SKM-1 treated with dmso at 0.1 percent for 144 hours (cell line): ENCODE measurements around the gene THRSP.
"Not testable (repeated sequence)": the region's sequence is repeated elsewhere in the genome, so short reads cannot be mapped to it uniquely, and the experiment has no call there.

Experiments used
- DNase-seq: peaks from one replicate; lab custom pipeline; 2025; ENCODE audit not compliant: unreplicated experiment; lab: John Stamatoyannopoulos, UW

The THRSP gene

DNA sequence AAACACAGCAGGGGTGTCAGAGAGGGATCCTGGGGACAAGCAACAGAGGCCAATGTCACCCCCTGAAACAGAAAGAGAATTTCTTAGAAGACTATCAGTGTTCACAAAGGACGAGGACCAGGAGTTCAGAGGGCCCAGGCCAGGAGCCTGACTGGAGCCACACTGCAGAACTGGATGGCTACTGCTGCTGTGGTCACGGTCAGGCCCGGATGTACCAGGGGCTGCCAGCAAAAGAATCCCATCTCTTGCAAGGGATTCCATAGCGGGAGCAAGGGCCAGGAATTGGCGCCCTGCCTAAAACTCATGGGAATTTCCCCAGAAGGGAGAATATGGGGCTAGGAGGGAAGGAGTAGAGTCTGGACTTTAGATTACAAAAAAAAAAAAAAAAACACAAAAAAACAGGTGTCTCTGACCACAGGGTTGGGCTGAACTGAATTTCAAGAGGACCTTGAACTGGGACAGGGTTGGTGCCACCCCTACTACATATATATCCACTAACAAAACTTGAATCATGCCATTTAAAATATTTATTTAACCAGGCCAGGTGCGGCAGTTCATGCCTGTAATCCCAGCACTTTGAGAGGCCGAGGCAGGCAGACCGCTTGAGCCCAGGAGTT is 24.9 kb upstream of the THRSP start:
- DNase-seq: no peak

DNA sequence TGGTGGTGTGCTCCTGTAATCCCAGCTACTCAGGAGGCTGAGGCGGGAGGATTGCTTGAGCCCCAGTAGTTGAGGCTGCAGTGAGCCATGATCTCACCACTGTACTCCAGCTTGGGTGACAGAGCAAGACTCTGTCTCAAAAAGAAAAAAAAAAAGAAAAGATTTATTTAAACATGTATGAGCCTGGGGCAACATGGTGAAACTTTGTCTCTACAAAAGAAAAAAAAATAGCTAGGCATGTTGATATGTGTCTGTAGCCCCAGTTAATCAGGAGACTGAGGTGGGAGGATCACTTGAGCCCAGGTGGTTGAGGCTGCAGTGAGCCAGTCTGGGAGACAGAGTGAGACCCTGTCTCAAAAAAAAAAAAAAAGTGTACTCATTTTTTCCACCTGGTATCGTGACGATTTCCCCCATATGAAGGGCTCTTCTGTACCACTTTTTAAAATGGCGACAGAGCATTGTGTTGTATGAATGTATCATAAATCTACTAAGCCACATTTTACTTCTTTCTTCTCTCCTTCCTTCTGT is 24.2 kb upstream of the THRSP start:
- DNase-seq: no peak

- peak; percentile 41 for DNase-seq
Observed at GRCh38 chr11:78039919-78040671, 23.6 kb upstream of the THRSP start.

GRCh38 chr11:78040691-78041379 is 22.8 kb upstream of the THRSP start:
- no peak for DNase-seq

- DNase-seq: not testable (repeated sequence)
Observed at GRCh38 chr11:78041380-78041719, 22.3 kb upstream of the THRSP start.

DNA sequence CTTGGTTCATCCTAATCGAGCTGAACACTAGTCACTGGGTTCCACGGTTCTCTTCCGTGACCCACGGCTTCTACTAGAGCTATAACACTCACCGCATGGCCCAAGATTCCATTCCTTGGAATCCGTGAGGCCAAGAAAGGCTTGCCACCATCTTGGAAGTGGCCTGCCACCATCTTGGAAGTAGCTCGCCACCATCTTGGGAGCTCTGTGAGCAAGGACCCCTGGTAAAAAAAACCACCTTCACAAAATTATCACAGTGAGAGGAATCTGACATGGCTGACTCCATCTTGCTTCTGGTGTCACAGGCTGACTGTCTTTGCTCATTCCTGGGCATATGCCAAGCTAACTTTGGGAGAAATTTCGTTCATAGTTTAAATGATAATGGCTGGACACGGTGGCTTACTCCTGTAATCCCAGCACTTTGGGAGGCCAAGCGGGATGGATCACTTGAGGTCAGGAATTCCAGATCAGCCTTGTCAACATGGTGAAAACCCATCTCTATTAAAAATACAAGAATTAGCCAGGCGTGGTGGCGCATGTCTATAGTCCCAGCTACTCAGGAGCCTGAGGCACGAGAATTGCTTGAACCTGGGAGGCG is 21.7 kb upstream of the THRSP start:
- DNase-seq: no peak

- DNase-seq: no peak
Observed at GRCh38 chr11:78044706-78045105, 19.0 kb upstream of the THRSP start.

DNA sequence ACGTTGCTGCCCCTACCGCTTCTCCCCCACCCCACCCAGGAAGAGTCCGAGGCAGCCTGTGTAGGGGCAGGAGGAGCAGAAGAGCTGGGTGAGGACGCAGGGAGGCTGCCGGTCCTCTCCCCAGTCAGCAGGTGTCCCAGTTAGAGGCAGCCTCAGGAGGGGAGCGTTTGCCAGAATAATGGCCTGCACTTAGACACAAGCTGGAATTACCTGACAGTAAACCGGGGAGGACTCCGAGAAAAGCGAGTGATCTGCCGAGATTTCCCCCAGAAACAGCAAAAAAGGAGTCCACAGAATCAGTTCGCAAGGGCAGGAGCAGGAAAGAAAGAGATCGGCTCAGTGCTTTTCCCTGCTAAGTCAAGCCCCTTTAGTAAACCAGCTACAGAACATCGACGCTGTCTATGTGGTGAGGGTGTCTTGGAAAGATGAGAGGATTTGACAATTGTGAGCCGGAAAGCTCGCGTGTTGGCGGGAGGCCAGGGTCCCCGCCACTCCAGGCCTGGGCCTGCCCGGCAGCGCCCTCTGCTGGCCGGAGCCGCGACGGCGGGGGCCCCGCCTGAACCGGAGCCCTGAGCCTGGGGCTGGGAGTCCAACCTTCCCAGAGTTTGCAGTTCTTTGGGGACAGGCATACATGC is 17.7 kb upstream of the THRSP start:
- peak; percentile 18 for DNase-seq

GRCh38 chr11:78046486-78046854 is 17.2 kb upstream of the THRSP start:
- no peak for DNase-seq

- DNase-seq: no peak
Observed at GRCh38 chr11:78048561-78048960, 15.1 kb upstream of the THRSP start.

DNA sequence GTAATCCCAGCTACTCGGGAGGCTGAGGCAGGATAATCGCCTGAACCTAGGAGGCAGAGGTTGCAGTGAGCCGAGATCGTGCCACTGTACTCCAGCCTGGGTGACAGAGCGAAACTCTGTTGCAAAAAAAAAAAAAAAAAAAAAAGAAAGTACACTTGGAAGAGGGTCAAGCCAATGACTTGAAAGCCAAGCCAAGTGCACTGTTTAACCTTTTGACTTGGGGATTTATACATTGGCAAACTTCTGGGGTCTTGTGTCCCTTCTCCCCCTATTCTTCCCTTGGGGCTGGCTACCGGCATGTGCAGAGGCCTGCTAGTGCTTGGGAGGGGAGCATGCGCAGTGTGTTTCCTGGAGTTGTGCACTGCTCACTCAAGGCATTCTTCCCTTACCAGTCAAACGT is 14.3 kb upstream of the THRSP start:
- no peak for DNase-seq

- no peak for DNase-seq
Observed at GRCh38 chr11:78050964-78051831, 12.5 kb upstream of the THRSP start.

DNA sequence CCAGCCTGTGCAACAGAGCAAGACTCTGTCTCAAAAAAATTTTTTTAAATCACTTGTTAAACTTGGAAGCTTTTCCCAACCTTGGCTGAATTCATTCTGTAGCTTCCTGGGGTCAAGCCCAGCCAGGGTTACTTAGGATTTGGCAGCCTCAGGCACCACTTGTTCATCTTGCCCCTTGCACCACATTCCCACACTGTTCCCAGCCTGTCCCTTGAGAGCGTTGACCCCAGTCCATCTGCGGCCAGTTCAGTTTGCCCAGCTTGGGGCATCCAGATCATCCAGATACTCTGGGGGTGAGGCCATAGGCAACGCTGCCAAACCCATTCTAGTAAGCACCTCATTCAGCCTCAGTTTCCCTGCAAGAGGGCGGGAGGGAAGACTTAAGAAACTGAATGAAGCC is 8.7 kb upstream of the THRSP start:
- DNase-seq: no peak

DNA sequence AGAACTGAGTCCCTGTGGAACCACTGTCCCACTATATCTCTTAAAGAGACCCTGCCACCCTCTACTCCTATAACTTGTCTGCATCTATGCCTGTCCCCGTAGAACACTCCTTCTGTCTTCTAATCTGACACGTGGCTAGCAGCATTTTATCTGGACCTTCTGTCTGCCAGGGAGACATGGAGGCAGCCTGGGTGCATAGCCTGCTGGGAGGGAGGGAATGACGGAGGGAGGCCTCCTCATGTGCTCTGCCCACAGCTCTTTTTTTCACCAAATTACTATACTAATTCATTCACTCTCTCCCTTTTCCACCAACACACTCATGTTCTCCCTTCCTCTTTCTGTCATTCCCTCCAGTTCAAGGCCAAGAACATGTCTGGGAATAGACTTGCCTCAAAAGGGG is 7.6 kb upstream of the THRSP start:
- no peak for DNase-seq

- no peak for DNase-seq
Observed at GRCh38 chr11:78057462-78058055, 6.1 kb upstream of the THRSP start.

DNA sequence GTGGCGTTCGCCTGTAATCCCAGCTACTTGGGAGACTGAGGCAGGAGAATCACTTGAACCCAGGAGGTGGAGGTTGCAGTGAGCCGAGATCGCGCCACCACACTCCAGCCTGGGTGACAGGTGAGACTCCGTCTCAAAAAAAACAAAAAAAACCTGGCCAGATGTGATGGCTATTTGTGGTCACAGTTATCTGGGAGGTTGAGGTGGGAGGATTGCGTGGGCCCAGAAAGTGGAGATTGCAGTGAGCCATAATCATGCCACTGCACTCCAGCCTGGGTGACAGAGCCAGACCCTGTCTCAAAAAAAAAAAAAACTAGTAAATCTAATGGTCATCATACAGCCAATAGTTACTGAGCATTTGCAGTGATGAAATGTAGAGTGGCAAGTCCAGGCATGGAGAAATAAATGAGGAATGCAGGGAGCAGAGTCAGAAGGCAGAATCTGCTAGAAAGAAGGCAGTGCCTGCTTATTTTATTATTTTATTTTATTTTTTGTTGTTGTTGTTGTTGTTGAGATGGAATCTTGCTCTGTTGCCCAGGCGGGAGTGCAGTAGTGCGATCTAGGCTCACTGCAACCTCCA is 3.8 kb upstream of the THRSP start:
- not testable (repeated sequence) for DNase-seq

GRCh38 chr11:78060533-78060932 is 3.1 kb upstream of the THRSP start:
- DNase-seq: no peak

- no peak for DNase-seq
Observed at GRCh38 chr11:78061088-78061920, 2.4 kb upstream of the THRSP start.

DNA sequence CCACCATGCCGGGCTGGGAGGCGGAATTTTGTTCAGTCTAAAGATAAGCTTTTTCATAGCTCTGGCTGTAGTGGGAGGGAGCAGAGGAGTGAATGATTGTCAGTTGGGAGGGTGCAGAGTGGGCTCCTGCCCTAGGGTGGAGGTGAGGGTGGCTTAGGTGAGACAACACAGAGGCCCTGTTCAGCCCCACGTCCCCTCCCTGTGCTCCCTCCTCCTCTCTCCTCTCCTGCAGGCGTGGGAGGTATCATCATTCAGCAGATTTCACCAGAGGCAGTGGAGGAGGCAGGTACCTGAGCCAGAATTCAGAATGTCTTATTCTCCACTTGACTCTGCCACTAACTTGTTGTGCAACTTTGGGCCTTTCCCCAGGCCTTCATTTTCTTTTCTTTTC is 1.7 kb upstream of the THRSP start:
- no peak for DNase-seq
